ENCODE results near the gene ATXN7L1.

The ATXN7L1 gene

DNA sequence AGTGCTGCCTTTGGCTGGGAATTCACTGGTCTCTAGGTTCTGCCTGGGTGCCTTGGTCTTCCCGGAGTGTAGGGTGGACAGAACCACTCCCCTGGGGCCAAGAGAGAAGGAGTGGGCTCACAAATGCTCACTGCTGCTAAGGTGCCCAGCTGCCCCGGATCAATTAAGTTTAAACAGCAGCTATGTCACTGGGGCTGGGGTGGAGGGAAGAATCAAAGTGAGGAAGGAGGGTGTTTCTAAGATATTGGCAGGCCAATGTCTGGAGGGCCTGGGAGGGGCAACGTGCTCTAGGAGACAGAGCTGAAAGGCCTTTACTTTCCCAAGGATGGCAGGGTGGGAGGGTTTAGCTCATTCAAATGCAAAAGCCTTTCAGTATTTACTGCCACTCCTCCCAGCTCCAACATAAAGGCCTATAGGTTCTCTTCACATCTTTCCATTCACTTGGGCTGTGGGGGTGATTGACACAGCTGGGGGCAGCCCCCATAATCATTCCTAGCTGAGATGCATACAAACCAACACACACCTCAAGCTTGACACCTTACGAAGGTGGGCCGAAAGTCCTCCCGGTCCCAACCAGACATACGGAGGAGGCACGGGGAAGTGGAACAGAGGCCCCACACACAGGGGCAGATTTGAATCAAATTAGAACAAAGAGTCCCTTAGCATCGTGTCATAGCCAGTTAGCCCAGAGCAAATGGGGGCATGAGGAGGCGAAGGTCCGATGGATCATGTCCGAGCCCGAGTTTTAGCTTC, 187.2 kb downstream of the ATXN7L1 start:
- TF ChIP-seq, protein P1, sequence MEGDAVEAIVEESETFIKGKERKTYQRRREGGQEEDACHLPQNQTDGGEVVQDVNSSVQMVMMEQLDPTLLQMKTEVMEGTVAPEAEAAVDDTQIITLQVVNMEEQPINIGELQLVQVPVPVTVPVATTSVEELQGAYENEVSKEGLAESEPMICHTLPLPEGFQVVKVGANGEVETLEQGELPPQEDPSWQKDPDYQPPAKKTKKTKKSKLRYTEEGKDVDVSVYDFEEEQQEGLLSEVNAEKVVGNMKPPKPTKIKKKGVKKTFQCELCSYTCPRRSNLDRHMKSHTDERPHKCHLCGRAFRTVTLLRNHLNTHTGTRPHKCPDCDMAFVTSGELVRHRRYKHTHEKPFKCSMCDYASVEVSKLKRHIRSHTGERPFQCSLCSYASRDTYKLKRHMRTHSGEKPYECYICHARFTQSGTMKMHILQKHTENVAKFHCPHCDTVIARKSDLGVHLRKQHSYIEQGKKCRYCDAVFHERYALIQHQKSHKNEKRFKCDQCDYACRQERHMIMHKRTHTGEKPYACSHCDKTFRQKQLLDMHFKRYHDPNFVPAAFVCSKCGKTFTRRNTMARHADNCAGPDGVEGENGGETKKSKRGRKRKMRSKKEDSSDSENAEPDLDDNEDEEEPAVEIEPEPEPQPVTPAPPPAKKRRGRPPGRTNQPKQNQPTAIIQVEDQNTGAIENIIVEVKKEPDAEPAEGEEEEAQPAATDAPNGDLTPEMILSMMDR (IDR thresholded peaks at IDR 0.05; ENCODE audit: low read depth, low read length), result no peak
- no peak overlapping the region for H3K4me3 ChIP-seq (ENCODE audit: low read depth, low read length)
- in situ Hi-C loops (cut with HindIII; ENCODE audit: low sequenced_read_pairs), result no loop called here

DNA sequence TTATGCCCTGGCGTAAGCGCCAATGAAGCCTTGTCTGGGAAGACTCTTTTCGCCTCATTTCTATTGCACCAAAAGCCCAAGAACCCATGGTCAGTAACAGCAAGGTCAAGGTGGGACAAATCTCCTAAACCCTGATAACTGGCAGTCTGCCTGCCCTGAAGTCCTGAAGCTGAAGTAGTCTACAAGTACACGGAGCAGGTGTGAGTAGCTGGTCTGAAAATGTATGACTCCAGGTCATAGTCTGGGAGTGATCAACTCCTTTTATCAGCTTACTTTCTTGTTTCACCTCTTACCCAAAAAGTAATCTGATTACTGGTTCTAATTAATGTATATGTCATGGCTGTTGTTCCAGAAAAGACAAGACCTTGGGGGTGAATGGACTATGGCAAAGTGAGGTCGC, 187.8 kb downstream of the ATXN7L1 start:
- DNase-seq (ENCODE audit: low read depth, low spot score), result no peak
- TF ChIP-seq, protein P1 (IDR thresholded peaks at IDR 0.05; ENCODE audit: low read depth, low read length), result no peak
- in situ Hi-C loops (cut with HindIII; ENCODE audit: low sequenced_read_pairs), result no loop called here
- no peak overlapping the region for H3K4me3 ChIP-seq (ENCODE audit: low read depth, low read length)

More for the DNA sequence above, 187.2 kb downstream of the ATXN7L1 start:
- no peak for DNase-seq (ENCODE audit: low read depth, low spot score)

DNA sequence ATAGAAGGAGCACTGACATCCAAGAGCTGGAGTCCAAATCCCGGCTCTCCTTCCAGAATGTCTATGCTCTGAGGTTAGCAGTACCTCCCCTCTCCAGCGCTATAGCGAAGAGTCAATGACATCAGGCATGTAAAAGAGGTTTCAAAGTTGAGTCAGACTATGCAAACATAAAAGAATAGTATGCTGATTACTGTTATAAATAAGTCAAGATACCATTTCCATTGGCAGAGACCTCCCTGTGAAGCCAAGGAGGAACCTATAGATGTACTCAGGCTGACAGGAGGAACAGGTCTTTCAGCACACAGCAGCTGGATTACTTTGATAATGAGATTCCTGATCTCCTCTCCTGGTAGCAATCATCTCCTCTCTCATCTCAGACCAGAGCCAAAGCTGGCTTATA, 191.2 kb downstream of the ATXN7L1 start:
- in situ Hi-C loops (cut with HindIII; ENCODE audit: low sequenced_read_pairs), result no loop called here
- no peak for DNase-seq (ENCODE audit: low read depth, low spot score)
- no peak overlapping the region for H3K4me3 ChIP-seq (ENCODE audit: low read depth, low read length)
- TF ChIP-seq, protein P1 (IDR thresholded peaks at IDR 0.05; ENCODE audit: low read depth, low read length), result no peak

DNA sequence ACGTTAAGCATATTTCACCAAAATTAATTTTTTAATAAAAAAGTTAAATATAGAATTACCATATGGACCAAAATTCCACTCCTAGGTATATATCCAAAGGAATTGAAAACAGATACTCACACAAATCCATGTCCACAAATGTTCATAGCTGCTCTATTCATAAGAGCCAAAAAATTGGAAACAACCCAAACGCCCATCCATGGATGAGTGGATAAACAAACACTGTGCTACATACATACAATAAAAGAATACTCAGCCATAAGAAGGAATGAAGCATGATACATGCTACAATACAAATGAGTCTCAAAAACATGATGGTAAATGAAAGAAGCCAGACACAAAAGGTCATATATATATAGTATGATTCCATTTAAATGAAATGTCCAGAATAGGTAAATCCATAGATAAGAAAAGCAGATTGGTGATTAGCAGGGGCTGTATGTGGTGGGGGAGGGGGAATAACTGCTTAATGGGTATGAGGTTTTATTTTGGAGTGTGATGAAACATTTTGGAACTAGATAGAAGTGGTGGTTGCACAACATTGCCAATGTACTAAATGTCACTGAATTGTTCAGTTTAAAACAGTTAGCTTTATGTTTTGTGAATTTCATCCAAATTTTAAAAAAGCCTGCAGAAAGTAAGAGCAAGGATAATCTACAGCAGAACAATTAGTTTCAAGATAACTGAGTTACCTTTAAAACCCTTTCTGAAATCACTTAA, 193.9 kb downstream of the ATXN7L1 start:
- in situ Hi-C loops (cut with HindIII; ENCODE audit: low sequenced_read_pairs), result no loop called here
- no peak for DNase-seq (ENCODE audit: low read depth, low spot score)
- no peak overlapping the region for H3K4me3 ChIP-seq (ENCODE audit: low read depth, low read length)
- TF ChIP-seq, protein P1 (IDR thresholded peaks at IDR 0.05; ENCODE audit: low read depth, low read length), result no peak

DNA sequence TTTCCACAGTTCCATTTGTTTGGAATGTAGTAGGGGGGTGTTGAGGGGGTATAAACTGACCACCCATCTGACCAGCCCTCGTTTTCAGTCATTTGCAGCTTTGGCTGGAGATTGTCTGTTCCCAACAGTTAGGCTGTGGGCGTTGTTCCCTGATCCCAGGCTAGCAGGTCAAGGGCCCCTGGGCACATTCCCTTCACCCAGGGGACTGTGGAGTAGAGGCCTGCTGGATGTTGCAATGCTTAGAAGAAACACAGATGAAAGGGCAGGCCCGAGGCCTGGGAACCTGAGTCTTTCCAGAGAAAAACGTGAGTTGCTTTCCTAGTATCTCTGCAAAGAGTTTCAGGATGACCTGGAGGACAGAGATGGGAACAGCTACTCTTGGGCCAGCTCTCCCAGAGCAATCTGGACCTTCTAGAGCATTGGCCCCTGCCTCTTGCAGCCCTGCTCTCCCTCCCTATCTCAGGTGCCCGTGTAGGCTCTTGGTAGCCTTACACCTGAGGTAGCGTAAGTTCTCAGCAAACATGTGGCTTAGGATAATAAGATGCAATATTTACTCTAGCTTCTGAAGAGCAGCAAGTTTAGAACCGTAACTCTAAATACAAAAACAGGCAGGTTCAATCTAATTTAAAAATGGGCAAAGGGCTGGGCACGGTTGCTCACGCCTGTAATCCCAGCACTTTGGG, 195.8 kb downstream of the ATXN7L1 start:
- no peak overlapping the region for H3K4me3 ChIP-seq (ENCODE audit: low read depth, low read length)
- TF ChIP-seq, protein P1 (IDR thresholded peaks at IDR 0.05; ENCODE audit: low read depth, low read length), result no peak
- in situ Hi-C loops (cut with HindIII; ENCODE audit: low sequenced_read_pairs), result no loop called here
- no peak for DNase-seq (ENCODE audit: low read depth, low spot score)

DNA sequence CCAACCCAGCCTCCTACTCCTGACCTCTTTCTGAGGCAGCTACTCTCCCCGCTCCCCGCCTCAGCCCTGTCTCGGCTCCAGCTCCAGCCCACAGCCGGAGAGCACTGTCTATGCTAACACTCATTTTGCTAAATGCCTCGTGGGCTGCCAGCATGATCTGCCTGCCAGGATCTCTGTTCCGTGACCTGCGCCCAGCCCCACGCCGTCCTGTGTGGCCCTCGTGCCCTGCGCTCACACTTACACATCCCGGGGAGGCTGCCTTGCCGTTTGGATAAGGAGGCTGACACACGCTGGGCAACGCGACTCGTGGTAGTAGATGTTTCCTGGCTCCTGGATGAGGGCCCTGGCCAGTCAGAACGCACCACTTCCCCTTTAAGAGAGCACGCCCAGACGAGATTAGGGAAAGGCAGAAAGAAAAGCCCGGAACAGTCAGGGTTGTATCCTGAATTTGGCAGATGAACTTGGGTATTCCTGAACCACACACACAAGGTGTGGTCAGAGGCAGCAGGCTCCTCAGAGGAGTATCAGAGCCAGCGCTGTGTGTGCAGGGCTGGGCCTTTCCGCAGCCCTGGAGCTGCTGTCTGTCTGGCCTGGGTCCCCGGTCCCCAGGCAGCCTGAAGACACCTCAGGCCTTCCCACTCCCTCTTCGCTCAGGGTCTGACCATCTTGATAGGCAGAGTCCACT, 197.4 kb downstream of the ATXN7L1 start:
- no peak for DNase-seq (ENCODE audit: low read depth, low spot score)
- TF ChIP-seq, protein P1 (IDR thresholded peaks at IDR 0.05; ENCODE audit: low read depth, low read length), result no peak
- in situ Hi-C loops (cut with HindIII; ENCODE audit: low sequenced_read_pairs), result no loop called here
- no peak overlapping the region for H3K4me3 ChIP-seq (ENCODE audit: low read depth, low read length)

All from astrocyte of the spinal cord (primary cell).